Loucy (cell line): Measurements from ENCODE around the gene SLC6A12.

ENCODE experiments used
- H2AFZ ChIP-seq: fragments of 200-600 bp; sonication (generic); 2 replicates; pipeline ENCODE4 v1.6.0; 2016; ENCODE audit warnings: antibody characterized with exemption, mild to moderate bottlenecking, low read length, moderate library complexity
- H3F3A ChIP-seq: fragments of 200-600 bp; 2 replicates; pipeline ENCODE4 v1.6.0; 2016; ENCODE audit warnings: antibody characterized with exemption, low read depth, mild to moderate bottlenecking
- H3K27me3 ChIP-seq: fragments of 200-600 bp; sonication (generic); 2 replicates; pipeline ENCODE4 v1.6.1; 2014; ENCODE audit warnings: low read length, mild to moderate bottlenecking; ENCODE audit not compliant: insufficient read depth, poor library complexity, severe bottlenecking
- H3K36me3 ChIP-seq: fragments of 200-600 bp; sonication (generic); 2 replicates; pipeline ENCODE4 v1.6.1; 2016; ENCODE audit warnings: low read length; ENCODE audit not compliant: insufficient read depth
- H3K4me1 ChIP-seq: fragments of 200-600 bp; sonication (generic); 2 replicates; pipeline ENCODE4 v1.5.1; 2014; ENCODE audit warnings: low read length, mild to moderate bottlenecking; ENCODE audit not compliant: insufficient read depth, poor library complexity, severe bottlenecking
- H3K4me2 ChIP-seq: fragments of 200-600 bp; sonication (generic); 2 replicates; pipeline ENCODE4 v1.6.0; 2014; ENCODE audit warnings: antibody characterized with exemption, low read length, low read depth, mild to moderate bottlenecking; ENCODE audit not compliant: poor library complexity, severe bottlenecking
- H3K4me3 ChIP-seq: fragments of 200-600 bp; sonication (generic); 2 replicates; pipeline ENCODE4 v1.5.1; 2014; ENCODE audit warnings: low read length, mild to moderate bottlenecking, mixed read lengths; ENCODE audit not compliant: poor library complexity, severe bottlenecking
- H3K79me2 ChIP-seq: fragments of 200-600 bp; sonication (generic); 2 replicates; pipeline ENCODE4 v1.6.1; 2014; ENCODE audit warnings: low read length; ENCODE audit not compliant: insufficient read depth
- H3K9ac ChIP-seq: fragments of 200-600 bp; sonication (generic); 2 replicates; pipeline ENCODE4 v1.6.0; 2014; ENCODE audit warnings: mild to moderate bottlenecking, low read depth, low read length, moderate library complexity; ENCODE audit not compliant: poor library complexity, severe bottlenecking
- H3K9me2 ChIP-seq: fragments of 200-600 bp; sonication (generic); replicated peaks from 2 replicates; pipeline ENCODE4 v1.6.1; 2016; ENCODE audit warnings: low read depth, low read length, mixed read lengths
- H3K9me3 ChIP-seq: fragments of 200-600 bp; sonication (generic); 2 replicates; pipeline ENCODE4 v1.6.1; 2014; ENCODE audit warnings: mild to moderate bottlenecking, antibody characterized with exemption, low read length, low read depth; ENCODE audit not compliant: insufficient read depth
- H4K20me1 ChIP-seq: fragments of 200-600 bp; sonication (generic); 2 replicates; pipeline ENCODE4 v1.6.0; 2014; ENCODE audit warnings: antibody characterized with exemption, low read length, mild to moderate bottlenecking; ENCODE audit not compliant: insufficient read depth, poor library complexity, severe bottlenecking
- EZH2phosphoT487 ChIP-seq: fragments of 200-600 bp; IDR thresholded peaks from 2 replicates; pipeline ENCODE4 v1.6.1; 2018; ENCODE audit warnings: antibody characterized with exemption, mild to moderate bottlenecking, moderate library complexity, borderline replicate concordance
- TF ChIP-seq, protein P1 (sequence below): fragments of 200-600 bp; sonication (generic); conservative IDR thresholded peaks from 2 replicates; pipeline ENCODE4 v1.5.1; 2014; ENCODE audit warnings: mild to moderate bottlenecking, antibody characterized with exemption, low read length

SLC6A12 gene

DNA sequence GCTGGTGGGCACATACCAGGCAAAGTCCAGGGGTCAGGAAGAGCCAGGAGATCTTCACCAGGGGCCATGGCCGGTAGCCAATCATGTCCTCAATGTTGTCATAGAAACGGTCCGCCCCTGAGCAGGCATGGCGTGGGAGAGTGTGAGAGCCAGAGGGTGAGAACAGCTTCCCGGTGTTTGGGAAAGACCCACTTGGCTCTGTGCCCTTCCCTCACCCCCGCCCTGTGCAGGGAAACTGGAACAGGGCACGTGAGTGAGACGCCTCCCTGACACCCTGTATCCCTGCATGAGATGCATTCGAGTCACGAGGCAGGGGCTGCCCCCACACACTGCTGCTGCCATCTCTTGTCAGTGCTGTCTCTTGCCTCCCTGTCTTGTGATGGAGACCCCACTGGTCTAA is 20.7 kb downstream of the SLC6A12 start:
- no peak overlapping the region for H3K4me3 ChIP-seq
- no peak overlapping the region for H3K9ac ChIP-seq
- H3K9me2 ChIP-seq, result no peaks in the 10 kb centered on the region
- no peaks in the 10 kb centered on the region for H3F3A ChIP-seq
- no peaks in the 10 kb centered on the region for H3K27me3 ChIP-seq
- no peaks in the 10 kb centered on the region for H3K4me1 ChIP-seq
- no peaks in the 10 kb centered on the region for H3K36me3 ChIP-seq
- no peak overlapping the region for H2AFZ ChIP-seq
- H3K4me2 ChIP-seq, result no peak overlapping the region
- no peaks in the 10 kb centered on the region for H4K20me1 ChIP-seq
- H3K9me3 ChIP-seq, result no peaks in the 10 kb centered on the region
- H3K79me2 ChIP-seq, result no peaks in the 10 kb centered on the region
- TF ChIP-seq, protein P1, sequence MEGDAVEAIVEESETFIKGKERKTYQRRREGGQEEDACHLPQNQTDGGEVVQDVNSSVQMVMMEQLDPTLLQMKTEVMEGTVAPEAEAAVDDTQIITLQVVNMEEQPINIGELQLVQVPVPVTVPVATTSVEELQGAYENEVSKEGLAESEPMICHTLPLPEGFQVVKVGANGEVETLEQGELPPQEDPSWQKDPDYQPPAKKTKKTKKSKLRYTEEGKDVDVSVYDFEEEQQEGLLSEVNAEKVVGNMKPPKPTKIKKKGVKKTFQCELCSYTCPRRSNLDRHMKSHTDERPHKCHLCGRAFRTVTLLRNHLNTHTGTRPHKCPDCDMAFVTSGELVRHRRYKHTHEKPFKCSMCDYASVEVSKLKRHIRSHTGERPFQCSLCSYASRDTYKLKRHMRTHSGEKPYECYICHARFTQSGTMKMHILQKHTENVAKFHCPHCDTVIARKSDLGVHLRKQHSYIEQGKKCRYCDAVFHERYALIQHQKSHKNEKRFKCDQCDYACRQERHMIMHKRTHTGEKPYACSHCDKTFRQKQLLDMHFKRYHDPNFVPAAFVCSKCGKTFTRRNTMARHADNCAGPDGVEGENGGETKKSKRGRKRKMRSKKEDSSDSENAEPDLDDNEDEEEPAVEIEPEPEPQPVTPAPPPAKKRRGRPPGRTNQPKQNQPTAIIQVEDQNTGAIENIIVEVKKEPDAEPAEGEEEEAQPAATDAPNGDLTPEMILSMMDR, result no peak
- no peak for TF ChIP-seq EZH2phosphoT487

DNA sequence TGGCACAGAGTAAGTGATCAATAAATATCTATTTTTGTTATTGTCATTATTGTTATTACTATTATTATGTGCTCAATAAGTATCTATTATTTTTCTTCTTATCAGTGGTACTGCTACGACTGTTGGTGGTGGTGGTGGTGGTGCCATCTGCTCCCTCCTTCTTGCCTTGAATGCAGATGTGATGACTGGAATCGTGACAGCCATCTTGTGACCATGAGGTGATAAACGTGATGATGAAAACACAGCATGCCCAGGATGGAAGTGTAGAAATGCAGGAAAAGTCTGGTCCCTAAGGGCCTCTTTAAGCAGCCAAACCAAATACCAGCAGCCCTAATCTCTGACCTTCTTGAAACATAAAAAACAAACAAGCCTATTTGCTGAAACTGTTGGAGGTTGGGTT is 22.4 kb downstream of the SLC6A12 start:
- H3K4me2 ChIP-seq, result no peak overlapping the region
- H3K9me3 ChIP-seq, result no peaks in the 10 kb centered on the region
- H2AFZ ChIP-seq, result no peak overlapping the region
- TF ChIP-seq EZH2phosphoT487, result no peak
- TF ChIP-seq, protein P1, result no peak
- no peaks in the 10 kb centered on the region for H3K36me3 ChIP-seq
- no peaks in the 10 kb centered on the region for H3F3A ChIP-seq
- H4K20me1 ChIP-seq, result no peaks in the 10 kb centered on the region
- H3K27me3 ChIP-seq, result no peaks in the 10 kb centered on the region
- peaks cover 6% of the 10 kb centered on the region for H3K4me1 ChIP-seq
- no peak overlapping the region for H3K4me3 ChIP-seq
- no peaks in the 10 kb centered on the region for H3K9me2 ChIP-seq
- no peak overlapping the region for H3K9ac ChIP-seq
- no peaks in the 10 kb centered on the region for H3K79me2 ChIP-seq

DNA sequence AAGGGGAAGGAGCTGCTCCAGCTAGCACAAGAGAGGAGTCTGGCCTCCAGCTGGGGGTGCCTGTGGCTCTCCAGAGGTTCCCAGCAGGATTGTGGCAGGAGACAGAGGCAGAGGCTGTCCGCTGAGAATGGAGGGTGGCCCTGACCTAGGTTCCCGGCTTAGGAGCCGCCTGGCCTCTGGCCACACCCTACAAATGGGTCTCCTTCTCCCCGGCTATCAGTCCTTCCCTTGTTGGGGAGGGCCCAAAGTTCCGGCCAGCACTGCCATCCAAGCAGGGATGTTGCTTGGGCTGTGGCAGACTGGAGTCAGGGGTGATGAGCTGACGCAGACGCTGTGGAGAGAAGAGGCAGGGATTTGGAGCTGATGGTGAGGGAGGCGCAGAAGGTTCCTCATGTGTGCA is 23.1 kb downstream of the SLC6A12 start:
- H3F3A ChIP-seq, result no peaks in the 10 kb centered on the region
- no peak for TF ChIP-seq EZH2phosphoT487
- TF ChIP-seq, protein P1, result no peak

More for the DNA sequence above, 23.1 kb downstream of the SLC6A12 start:
- Histone ChIP-seq H2AFZ (no peak overlapping the region), H3K9me2 (no peaks in the 10 kb centered on the region), H3K36me3 (no peaks in the 10 kb centered on the region), H3K79me2 (no peaks in the 10 kb centered on the region), H4K20me1 (no peaks in the 10 kb centered on the region), H3K4me3 (no peak overlapping the region), H3K9ac (no peak overlapping the region), H3K9me3 (no peaks in the 10 kb centered on the region), H3K4me2 (no peak overlapping the region), H3K27me3 (no peaks in the 10 kb centered on the region), H3K4me1 (peaks cover 10% of the 10 kb centered on the region)
